NT2/D1 (cell line): ENCODE data around the gene CEP41.

Experiments used
- SUZ12 ChIP-seq: IDR thresholded peaks from 2 replicates; pipeline ENCODE4 v1.6.1; 2011; ENCODE audit not compliant: insufficient read length, insufficient read depth; ENCODE audit errors: extremely low read depth
- YY1 ChIP-seq: IDR thresholded peaks from 2 replicates; pipeline ENCODE4 v1.6.1; 2011; ENCODE audit not compliant: insufficient read length, insufficient read depth

DNA sequence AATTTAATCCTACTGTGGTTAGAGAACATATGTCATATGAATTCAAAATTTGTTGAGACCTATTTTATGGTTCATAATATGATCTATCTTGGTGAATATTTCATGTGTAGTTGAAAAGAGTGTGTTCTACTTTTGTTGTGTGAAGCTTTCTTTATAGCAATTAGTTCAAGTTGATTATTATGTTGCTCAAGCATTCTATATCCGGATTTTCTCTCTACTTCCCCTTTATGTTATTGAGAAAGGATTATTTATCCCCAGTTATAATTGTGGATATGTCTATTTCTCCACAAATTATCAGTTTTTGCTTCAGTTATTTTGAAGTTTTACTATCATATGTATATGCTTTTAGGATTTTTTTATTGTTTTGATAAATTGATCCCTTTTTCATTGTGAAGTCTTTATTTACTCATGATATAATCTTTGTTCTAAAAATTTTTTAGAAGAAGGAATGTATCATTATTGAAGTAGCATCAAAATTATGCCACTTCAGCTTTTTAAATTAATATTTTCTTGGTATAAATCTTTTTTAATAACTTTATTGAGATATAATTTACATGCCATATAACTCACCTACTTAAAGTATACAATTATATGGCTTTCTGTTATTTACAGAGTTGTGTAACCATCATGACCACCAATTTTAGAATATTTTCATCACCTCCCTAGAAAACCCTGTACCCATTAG, 39.0 kb upstream of the CEP41 start:
- TF ChIP-seq SUZ12: no peak
- TF ChIP-seq YY1: no peak
